ENCODE results near the gene ZNF592.
A peak's percentile ranks its signal among the peaks of the same experiment; 100 is the strongest.

ZNF592 gene

DNA sequence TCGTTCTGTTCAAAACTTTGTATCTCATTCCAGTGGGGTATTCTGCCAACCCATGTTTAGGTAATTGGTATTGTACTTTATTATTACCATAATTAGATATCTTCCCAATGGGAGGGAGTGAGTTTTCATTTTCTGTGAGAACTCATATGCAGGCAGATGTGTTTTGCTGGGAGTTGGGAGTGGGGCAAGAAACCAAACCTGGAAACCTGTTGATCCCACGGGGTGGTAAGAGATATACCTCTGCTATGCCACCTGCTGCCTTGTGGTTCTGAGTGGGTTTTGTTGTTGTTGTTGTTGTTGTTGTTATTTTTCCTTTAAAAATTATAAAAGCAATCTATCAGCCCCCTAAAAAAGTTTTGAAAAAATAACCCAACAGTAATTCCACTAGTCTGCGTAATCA, 32.1 kb downstream of the ZNF592 start:
- Mint-ChIP-seq H3K4me3 (no peak overlapping the region), H3K4me1 (peaks cover 6% of the 10 kb centered on the region), H3K27me3 (ENCODE audit: low read depth) (no peaks in the 10 kb centered on the region), H3K27ac (no peak overlapping the region), H3K9me3 (no peaks in the 10 kb centered on the region), H3K36me3 (ENCODE audit: low read depth) (peaks cover 60% of the 10 kb centered on the region)
- no peak for TF ChIP-seq CTCF (IDR thresholded peaks at IDR 0.05; ENCODE audit: unreplicated experiment in 3 of 3)

- no peak for TF ChIP-seq CTCF (IDR thresholded peaks at IDR 0.05; ENCODE audit: unreplicated experiment in 3 of 3)
- Mint-ChIP-seq H3K9me3 (no peaks in the 10 kb centered on the region), H3K4me3 (no peak overlapping the region), H3K27me3 (ENCODE audit: low read depth) (no peaks in the 10 kb centered on the region), H3K4me1 (peaks cover 6% of the 10 kb centered on the region), H3K36me3 (ENCODE audit: low read depth) (peaks cover 64% of the 10 kb centered on the region), H3K27ac (no peak overlapping the region)
These were observed 33.1 kb downstream of the ZNF592 start for GRCh38 chr15:84781495-84781894.

DNA sequence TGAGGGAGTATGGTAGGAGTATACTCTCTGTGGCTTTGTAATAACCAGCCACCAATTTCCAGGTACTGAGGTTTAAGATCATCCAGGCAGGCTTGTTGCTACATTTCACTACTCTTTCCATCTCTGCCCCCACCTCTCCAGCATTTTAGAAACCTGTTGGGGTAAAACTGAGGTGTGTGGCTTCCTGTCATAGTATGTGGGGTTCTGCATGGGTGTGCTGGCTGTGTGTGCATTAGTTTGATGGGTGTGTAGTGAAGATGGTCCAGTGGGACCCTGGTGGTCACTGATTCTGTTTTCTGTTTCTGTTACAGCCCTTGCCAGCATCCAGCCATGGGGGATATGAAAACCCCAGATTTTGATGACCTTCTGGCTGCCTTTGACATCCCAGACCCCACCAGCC, 34.0 kb downstream of the ZNF592 start:
- Mint-ChIP-seq H3K27me3 (ENCODE audit: low read depth) (no peaks in the 10 kb centered on the region), H3K27ac (peak overlapping the region in 1 of 3 experiments; percentile 35), H3K4me1 (peaks cover 9% of the 10 kb centered on the region), H3K4me3 (no peak overlapping the region), H3K36me3 (ENCODE audit: low read depth) (peaks cover 64% of the 10 kb centered on the region), H3K9me3 (no peaks in the 10 kb centered on the region)
- TF ChIP-seq CTCF (IDR thresholded peaks at IDR 0.05; ENCODE audit: unreplicated experiment in 3 of 3) = no peak

DNA sequence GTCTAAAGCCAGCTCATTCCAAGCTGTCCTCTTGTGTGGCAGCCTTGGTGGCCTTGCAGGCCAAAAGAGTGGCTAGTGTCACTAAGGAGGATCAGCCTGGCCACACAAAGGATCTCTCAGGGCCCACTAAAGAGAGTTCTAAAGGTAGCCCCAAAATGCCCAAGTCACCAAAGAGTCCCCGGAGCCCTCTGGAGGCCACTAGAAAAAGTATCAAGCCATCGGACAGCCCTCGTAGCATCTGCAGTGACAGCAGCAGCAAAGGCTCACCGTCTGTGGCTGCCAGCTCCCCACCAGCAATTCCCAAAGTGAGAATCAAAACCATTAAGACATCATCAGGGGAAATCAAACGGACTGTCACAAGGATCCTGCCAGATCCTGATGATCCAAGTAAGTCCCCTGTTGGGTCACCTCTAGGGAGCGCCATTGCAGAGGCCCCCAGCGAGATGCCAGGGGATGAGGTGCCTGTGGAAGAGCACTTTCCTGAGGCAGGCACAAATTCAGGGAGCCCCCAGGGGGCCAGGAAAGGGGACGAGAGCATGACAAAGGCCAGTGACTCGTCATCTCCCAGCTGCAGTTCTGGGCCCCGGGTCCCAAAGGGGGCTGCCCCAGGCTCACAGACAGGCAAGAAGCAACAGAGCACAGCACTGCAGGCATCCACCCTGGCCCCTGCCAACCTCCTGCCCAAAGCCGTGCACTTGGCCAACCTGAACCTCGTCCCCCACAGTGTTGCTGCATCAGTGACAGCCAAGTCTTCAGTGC, 35.3 kb downstream of the ZNF592 start:
- Mint-ChIP-seq H3K27ac (no peak overlapping the region), H3K27me3 (ENCODE audit: low read depth) (no peaks in the 10 kb centered on the region), H3K9me3 (no peaks in the 10 kb centered on the region), H3K36me3 (ENCODE audit: low read depth) (peaks cover 68% of the 10 kb centered on the region), H3K4me1 (peaks cover 11% of the 10 kb centered on the region), H3K4me3 (no peak overlapping the region)
- no peak for TF ChIP-seq CTCF (IDR thresholded peaks at IDR 0.05; ENCODE audit: unreplicated experiment in 3 of 3)

- Mint-ChIP-seq H3K9me3 (no peaks in the 10 kb centered on the region), H3K4me3 (no peak overlapping the region), H3K27ac (no peak overlapping the region), H3K36me3 (ENCODE audit: low read depth) (peaks cover 67% of the 10 kb centered on the region), H3K27me3 (ENCODE audit: low read depth) (no peaks in the 10 kb centered on the region), H3K4me1 (peaks cover 10% of the 10 kb centered on the region)
- no peak for TF ChIP-seq CTCF (IDR thresholded peaks at IDR 0.05; ENCODE audit: unreplicated experiment in 3 of 3)
These were observed 35.9 kb downstream of the ZNF592 start for GRCh38 chr15:84784262-84784661.

GRCh38 chr15:84785053-84785452, 36.7 kb downstream of the ZNF592 start:
- H3K9me3 Mint-ChIP-seq = no peaks in the 10 kb centered on the region
- peaks cover 10% of the 10 kb centered on the region for H3K4me1 Mint-ChIP-seq
- no peaks in the 10 kb centered on the region for H3K27me3 Mint-ChIP-seq (ENCODE audit: low read depth)
- H3K27ac Mint-ChIP-seq = peak overlapping the region in 1 of 3 experiments; percentile 43
- TF ChIP-seq CTCF (IDR thresholded peaks at IDR 0.05; ENCODE audit: unreplicated experiment in 3 of 3) = no peak
- H3K4me3 Mint-ChIP-seq = no peak overlapping the region
- peaks cover 67% of the 10 kb centered on the region for H3K36me3 Mint-ChIP-seq (ENCODE audit: low read depth)

All from nephron (organoid).